Liver (tissue), 3 donors: Measurements from ENCODE around the gene KLK1.

Source experiments
- EGR1 ChIP-seq, 2 donors: IDR thresholded peaks; 2 replicates each; pipeline ENCODE4 v1.6.1; 2016 to 2018; ENCODE audit warnings: antibody characterized with exemption in 2 of 2, low read depth in 2 of 2
- MAX ChIP-seq: IDR thresholded peaks from 2 replicates; pipeline ENCODE4 v1.6.1; 2016; ENCODE audit warnings: antibody characterized with exemption
- NR2F2 ChIP-seq: IDR thresholded peaks from 2 replicates; pipeline ENCODE4 v1.6.1; 2016; ENCODE audit warnings: antibody characterized with exemption
- RAD21 ChIP-seq, 2 donors: IDR thresholded peaks; 2 replicates each; pipeline ENCODE4 v1.6.1; 2016; ENCODE audit warnings: antibody characterized with exemption in 2 of 2, mild to moderate bottlenecking in 2 of 2
- TAF1 ChIP-seq: conservative IDR thresholded peaks from 2 replicates; pipeline ENCODE4 v1.6.1; 2016; ENCODE audit warnings: antibody characterized with exemption, mild to moderate bottlenecking
- YY1 ChIP-seq: IDR thresholded peaks from 2 replicates; pipeline ENCODE4 v1.6.1; 2016; ENCODE audit warnings: antibody characterized with exemption, mild to moderate bottlenecking
- TF ChIP-seq, protein P1 (sequence below): fragments of 150-350 bp; IDR thresholded peaks from 2 replicates; pipeline ENCODE4 v1.5.1; 2017; ENCODE audit warnings: improper control_type of control experiment, low read depth, low read length; ENCODE audit not compliant: missing input control
- TF ChIP-seq, protein P2 (sequence below): IDR thresholded peaks from 2 replicates; pipeline ENCODE4 v1.6.1; 2016; ENCODE audit warnings: antibody characterized with exemption, mild to moderate bottlenecking
- TF ChIP-seq, protein P3 (sequence below): IDR thresholded peaks from 2 replicates; pipeline ENCODE4 v1.6.1; 2016; ENCODE audit warnings: antibody characterized with exemption
- donor health status: healthy.
- donor health status: healthy.

GRCh38 chr19:50870417-50871089 lies 47.0 kb upstream of the KLK1 start:
- TF ChIP-seq EGR1 (IDR thresholded peaks at IDR 0.05; ENCODE audit: low read depth in 2 of 2) (no peak), RAD21 (IDR thresholded peaks at IDR 0.05) (no peak), TAF1 (no peak), MAX (no peak), NR2F2 (no peak), YY1 (no peak)
- TF ChIP-seq, protein P1, sequence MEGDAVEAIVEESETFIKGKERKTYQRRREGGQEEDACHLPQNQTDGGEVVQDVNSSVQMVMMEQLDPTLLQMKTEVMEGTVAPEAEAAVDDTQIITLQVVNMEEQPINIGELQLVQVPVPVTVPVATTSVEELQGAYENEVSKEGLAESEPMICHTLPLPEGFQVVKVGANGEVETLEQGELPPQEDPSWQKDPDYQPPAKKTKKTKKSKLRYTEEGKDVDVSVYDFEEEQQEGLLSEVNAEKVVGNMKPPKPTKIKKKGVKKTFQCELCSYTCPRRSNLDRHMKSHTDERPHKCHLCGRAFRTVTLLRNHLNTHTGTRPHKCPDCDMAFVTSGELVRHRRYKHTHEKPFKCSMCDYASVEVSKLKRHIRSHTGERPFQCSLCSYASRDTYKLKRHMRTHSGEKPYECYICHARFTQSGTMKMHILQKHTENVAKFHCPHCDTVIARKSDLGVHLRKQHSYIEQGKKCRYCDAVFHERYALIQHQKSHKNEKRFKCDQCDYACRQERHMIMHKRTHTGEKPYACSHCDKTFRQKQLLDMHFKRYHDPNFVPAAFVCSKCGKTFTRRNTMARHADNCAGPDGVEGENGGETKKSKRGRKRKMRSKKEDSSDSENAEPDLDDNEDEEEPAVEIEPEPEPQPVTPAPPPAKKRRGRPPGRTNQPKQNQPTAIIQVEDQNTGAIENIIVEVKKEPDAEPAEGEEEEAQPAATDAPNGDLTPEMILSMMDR, result no peak
- TF ChIP-seq, protein P2, sequence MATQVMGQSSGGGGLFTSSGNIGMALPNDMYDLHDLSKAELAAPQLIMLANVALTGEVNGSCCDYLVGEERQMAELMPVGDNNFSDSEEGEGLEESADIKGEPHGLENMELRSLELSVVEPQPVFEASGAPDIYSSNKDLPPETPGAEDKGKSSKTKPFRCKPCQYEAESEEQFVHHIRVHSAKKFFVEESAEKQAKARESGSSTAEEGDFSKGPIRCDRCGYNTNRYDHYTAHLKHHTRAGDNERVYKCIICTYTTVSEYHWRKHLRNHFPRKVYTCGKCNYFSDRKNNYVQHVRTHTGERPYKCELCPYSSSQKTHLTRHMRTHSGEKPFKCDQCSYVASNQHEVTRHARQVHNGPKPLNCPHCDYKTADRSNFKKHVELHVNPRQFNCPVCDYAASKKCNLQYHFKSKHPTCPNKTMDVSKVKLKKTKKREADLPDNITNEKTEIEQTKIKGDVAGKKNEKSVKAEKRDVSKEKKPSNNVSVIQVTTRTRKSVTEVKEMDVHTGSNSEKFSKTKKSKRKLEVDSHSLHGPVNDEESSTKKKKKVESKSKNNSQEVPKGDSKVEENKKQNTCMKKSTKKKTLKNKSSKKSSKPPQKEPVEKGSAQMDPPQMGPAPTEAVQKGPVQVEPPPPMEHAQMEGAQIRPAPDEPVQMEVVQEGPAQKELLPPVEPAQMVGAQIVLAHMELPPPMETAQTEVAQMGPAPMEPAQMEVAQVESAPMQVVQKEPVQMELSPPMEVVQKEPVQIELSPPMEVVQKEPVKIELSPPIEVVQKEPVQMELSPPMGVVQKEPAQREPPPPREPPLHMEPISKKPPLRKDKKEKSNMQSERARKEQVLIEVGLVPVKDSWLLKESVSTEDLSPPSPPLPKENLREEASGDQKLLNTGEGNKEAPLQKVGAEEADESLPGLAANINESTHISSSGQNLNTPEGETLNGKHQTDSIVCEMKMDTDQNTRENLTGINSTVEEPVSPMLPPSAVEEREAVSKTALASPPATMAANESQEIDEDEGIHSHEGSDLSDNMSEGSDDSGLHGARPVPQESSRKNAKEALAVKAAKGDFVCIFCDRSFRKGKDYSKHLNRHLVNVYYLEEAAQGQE, result no peak
- TF ChIP-seq, protein P3, sequence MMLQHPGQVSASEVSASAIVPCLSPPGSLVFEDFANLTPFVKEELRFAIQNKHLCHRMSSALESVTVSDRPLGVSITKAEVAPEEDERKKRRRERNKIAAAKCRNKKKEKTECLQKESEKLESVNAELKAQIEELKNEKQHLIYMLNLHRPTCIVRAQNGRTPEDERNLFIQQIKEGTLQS, result no peak
